Muscle layer of duodenum (tissue), 2 donors: ENCODE measurements around the gene PRMT2.

Source experiments
- H3K27ac ChIP-seq: one replicate; pipeline ENCODE4 v1.7.0; 2013; ENCODE audit warnings: mild to moderate bottlenecking, low read length
- H3K27me3 ChIP-seq: one replicate; pipeline ENCODE4 v1.7.0; 2013; ENCODE audit warnings: low read depth, mild to moderate bottlenecking, control low read depth, low read length
- H3K36me3 ChIP-seq, 2 donors: one replicate each; pipeline ENCODE4 v1.7.0; 2013; ENCODE audit warnings: low read length in 2 of 2, control low read depth in 1 of 2, mild to moderate bottlenecking in 1 of 2; ENCODE audit not compliant: insufficient read depth in 2 of 2, control insufficient read depth in 1 of 2
- H3K4me1 ChIP-seq, 2 donors: one replicate each; pipeline ENCODE4 v1.7.0; 2013; ENCODE audit warnings: low read length in 2 of 2, mild to moderate bottlenecking in 2 of 2, control low read depth in 1 of 2, moderate library complexity in 1 of 2; ENCODE audit not compliant: insufficient read depth in 2 of 2, control insufficient read depth in 1 of 2
- H3K4me3 ChIP-seq, 2 donors: one replicate each; pipeline ENCODE4 v1.7.0; 2013; ENCODE audit warnings: low read length in 2 of 2, low read depth in 1 of 2, mild to moderate bottlenecking in 1 of 2
- H3K9me3 ChIP-seq, 2 donors: one replicate each; pipeline ENCODE4 v1.7.0; 2013; ENCODE audit warnings: low read length in 2 of 2, control low read depth in 1 of 2, mild to moderate bottlenecking in 1 of 2; ENCODE audit not compliant: control insufficient read depth in 1 of 2
- donor health status: healthy.

Gene PRMT2

GRCh38 chr21:46635324-46636180 is at the start of gene PRMT2:
Gene PRMT2 (plus strand): TSS chr21:46635674. CDS start chr21:46636952, 1,278 bp downstream.
- peaks cover 12 to 27% of the 10 kb centered on the region in 2 donors for H3K4me1 ChIP-seq
- H3K36me3 ChIP-seq = no peaks in the 10 kb centered on the region
- H3K4me3 ChIP-seq = peak within 1 kb of the TSS; percentile 93 to 98
- no peaks in the 10 kb centered on the region for H3K9me3 ChIP-seq
- H3K27me3 ChIP-seq = no peaks in the 10 kb centered on the region
- peak within 1 kb of the TSS; percentile 96 for H3K27ac ChIP-seq

DNA sequence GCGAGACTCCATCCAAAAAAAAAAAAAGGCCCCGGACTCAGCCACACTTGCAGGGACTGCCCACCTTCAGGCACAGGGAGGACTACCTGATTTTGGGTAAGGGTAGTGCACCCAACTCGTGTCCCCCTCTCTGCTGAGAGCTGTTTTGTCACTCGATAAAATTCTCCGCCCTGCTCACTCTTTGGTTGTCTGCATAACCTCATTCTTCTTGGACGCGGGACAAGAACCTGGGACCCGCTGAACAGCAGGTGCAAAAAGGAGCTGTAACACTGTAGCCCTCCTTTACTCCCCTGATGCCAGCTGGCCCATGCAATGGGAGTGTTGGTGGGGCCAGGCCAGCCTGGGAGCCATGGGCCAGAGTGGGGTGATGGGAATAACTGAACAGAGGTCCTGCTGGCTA is 41.2 kb upstream of the PRMT2 start:
- no peaks in the 10 kb centered on the region for H3K36me3 ChIP-seq
- peaks cover 0 to 2% of the 10 kb centered on the region in 2 donors for H3K4me1 ChIP-seq
- H3K4me3 ChIP-seq = no peak overlapping the region
- H3K27me3 ChIP-seq = no peaks in the 10 kb centered on the region
- H3K27ac ChIP-seq = no peak overlapping the region
- peaks cover 0 to 7% of the 10 kb centered on the region in 2 donors for H3K9me3 ChIP-seq

- Histone ChIP-seq H3K27ac (no peak overlapping the region), H3K4me1 (peaks cover 0 to 8% of the 10 kb centered on the region in 2 donors), H3K36me3 (no peaks in the 10 kb centered on the region), H3K9me3 (peaks cover 0 to 4% of the 10 kb centered on the region in 2 donors), H3K27me3 (no peaks in the 10 kb centered on the region), H3K4me3 (no peak overlapping the region)
Observed at GRCh38 chr21:46596201-46596600, 39.3 kb upstream of the PRMT2 start.

- H3K9me3 ChIP-seq = peaks cover 0 to 4% of the 10 kb centered on the region in 2 donors
- H3K36me3 ChIP-seq = no peaks in the 10 kb centered on the region
- H3K27me3 ChIP-seq = no peaks in the 10 kb centered on the region
- H3K4me1 ChIP-seq = peaks cover 0 to 8% of the 10 kb centered on the region in 2 donors
- no peak overlapping the region for H3K4me3 ChIP-seq
- H3K27ac ChIP-seq = no peak overlapping the region
Observed at GRCh38 chr21:46597031-46597430, 38.4 kb upstream of the PRMT2 start.

GRCh38 chr21:46597896-46598343 is 37.6 kb upstream of the PRMT2 start:
- no peaks in the 10 kb centered on the region for H3K27me3 ChIP-seq
- H3K9me3 ChIP-seq = peaks cover 0 to 4% of the 10 kb centered on the region in 2 donors
- peaks cover 0 to 8% of the 10 kb centered on the region in 2 donors for H3K4me1 ChIP-seq
- H3K4me3 ChIP-seq = no peak overlapping the region
- H3K36me3 ChIP-seq = no peaks in the 10 kb centered on the region
- H3K27ac ChIP-seq = no peak overlapping the region

DNA sequence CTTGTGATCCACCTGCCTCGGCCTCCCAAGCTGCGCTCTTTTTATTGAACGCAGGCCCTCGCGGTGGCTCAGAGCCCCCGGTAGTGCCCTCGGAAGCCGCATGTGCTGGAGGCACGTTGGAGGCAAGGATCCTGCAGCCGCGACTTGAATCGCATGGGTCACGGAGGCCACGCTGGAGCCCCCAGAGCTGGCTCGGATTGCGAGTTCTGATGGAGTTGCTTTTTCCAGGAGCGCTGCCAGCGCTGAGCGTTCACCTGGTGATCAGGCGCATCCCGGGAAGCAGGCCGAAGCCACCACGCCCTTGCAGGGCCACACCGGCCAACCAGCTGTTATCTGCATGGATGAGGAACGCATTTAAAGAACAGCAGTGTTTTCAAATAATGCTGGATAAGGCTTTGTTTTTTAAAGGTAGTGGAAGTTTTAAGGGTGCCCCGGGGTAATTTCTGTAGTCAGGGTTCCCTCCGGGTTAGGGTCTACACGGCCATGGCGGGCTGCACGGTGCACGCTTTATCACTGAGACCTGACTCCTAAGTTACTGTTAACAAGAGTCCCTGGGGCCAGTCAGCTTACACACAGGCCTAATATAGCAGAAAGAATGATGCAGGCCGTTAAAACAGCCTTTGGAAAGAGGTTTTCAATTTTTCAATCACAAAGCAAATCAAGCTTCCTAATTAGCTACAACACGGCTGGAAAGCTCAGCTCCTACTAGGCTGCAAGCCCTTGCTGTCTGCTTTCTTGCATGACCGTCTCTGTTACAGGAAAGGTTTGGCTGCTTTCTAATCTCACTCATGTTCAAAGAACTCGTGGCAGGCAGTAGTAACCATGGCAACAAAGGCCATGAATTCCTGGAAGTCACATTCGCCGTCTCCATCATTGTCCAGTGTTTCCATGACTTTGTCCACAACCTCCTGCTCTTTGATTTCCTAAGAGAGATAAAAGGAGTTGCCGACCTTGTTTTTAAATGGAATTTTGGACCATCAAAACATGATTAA is 36.6 kb upstream of the PRMT2 start:
- Histone ChIP-seq H3K4me1 (peaks cover 0 to 8% of the 10 kb centered on the region in 2 donors), H3K36me3 (no peaks in the 10 kb centered on the region), H3K9me3 (peaks cover 0 to 4% of the 10 kb centered on the region in 2 donors), H3K4me3 (no peak overlapping the region), H3K27me3 (no peaks in the 10 kb centered on the region), H3K27ac (no peak overlapping the region)

DNA sequence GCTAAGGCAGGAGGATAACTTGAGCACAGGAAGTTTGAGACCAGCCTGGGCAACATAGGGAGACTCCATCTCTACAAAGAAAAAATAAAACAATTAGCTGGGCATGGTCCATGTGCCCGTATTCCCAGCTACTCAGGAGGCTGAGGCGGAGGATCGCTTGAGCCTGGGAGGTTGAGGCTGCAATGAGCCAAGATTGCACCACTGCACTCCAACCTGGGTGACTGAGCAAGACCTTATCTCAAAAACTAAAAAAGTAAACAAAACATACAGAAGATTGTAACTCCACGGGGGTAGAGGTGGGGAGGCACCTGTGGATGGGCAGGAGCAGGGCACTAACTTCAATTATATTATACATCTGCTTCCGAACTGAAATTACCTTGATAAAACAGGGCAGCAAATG is 35.2 kb upstream of the PRMT2 start:
- H3K36me3 ChIP-seq = no peaks in the 10 kb centered on the region
- H3K27me3 ChIP-seq = no peaks in the 10 kb centered on the region
- no peak overlapping the region for H3K27ac ChIP-seq
- H3K4me1 ChIP-seq = peaks cover 0 to 8% of the 10 kb centered on the region in 2 donors
- no peaks in the 10 kb centered on the region for H3K9me3 ChIP-seq
- no peak overlapping the region for H3K4me3 ChIP-seq

GRCh38 chr21:46600978-46601377 is 34.5 kb upstream of the PRMT2 start:
- Histone ChIP-seq H3K4me1 (peaks cover 0 to 8% of the 10 kb centered on the region in 2 donors), H3K4me3 (no peak overlapping the region), H3K9me3 (no peaks in the 10 kb centered on the region), H3K36me3 (no peaks in the 10 kb centered on the region), H3K27ac (no peak overlapping the region), H3K27me3 (no peaks in the 10 kb centered on the region)

DNA sequence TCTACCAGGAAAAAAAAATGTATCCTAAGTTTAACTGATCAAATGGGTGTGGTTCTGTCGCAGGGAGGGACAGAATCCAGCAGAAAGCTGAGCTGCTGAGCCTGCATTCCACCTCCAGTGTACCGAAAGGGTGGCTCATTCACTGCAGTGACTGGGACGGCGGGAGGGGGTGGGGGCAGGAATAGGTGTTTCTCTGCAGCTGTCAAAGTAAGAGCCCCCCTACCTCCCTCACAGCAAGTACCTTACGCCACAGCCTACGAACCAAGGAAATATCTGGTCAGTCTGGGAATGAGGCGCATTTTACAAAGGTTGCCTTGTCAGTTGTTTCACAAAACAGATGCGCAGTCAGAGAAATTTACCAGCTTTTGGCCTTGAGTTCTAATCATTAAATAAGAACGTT is 32.2 kb upstream of the PRMT2 start:
- H3K27ac ChIP-seq = no peak overlapping the region
- H3K4me1 ChIP-seq = peaks cover 0 to 8% of the 10 kb centered on the region in 2 donors
- peak overlapping the region in 1 of 2 donors; percentile 36 for H3K4me3 ChIP-seq
- H3K9me3 ChIP-seq = no peaks in the 10 kb centered on the region
- H3K36me3 ChIP-seq = no peaks in the 10 kb centered on the region
- H3K27me3 ChIP-seq = no peaks in the 10 kb centered on the region

GRCh38 chr21:46604329-46604974 is 31.0 kb upstream of the PRMT2 start:
- no peaks in the 10 kb centered on the region for H3K9me3 ChIP-seq
- H3K4me1 ChIP-seq = peaks cover 0 to 4% of the 10 kb centered on the region in 2 donors
- peak overlapping the region in 1 of 2 donors; percentile 34 for H3K4me3 ChIP-seq
- H3K36me3 ChIP-seq = no peaks in the 10 kb centered on the region
- no peak overlapping the region for H3K27ac ChIP-seq
- no peaks in the 10 kb centered on the region for H3K27me3 ChIP-seq
